K562 (cell line): Measurements from ENCODE around the gene RER1.

Experiments used
- BRCA1 ChIP-seq, 2 experiments: fragments of 450-650 bp in 1 of 2; sonication (generic) in 1 of 2; formaldehyde crosslinking in 1 of 2; IDR thresholded peaks; 2 replicates each; pipeline versions ENCODE4 v1.5.0 to v1.6.1; 2017 to 2020; ENCODE audit warnings: mild to moderate bottlenecking in 1 of 2, missing genetic modification reagents in 1 of 2
- CTCF ChIP-seq, 3 experiments: IDR thresholded peaks in 2 of 3; conservative IDR thresholded peaks in 1 of 3; 2 replicates each; pipeline ENCODE4 v1.5.1; 2011 to 2012; ENCODE audit warnings: low read length in 3 of 3, mild to moderate bottlenecking in 3 of 3, control low read depth in 2 of 3, improper control_type of control experiment in 1 of 3, inconsistent platforms in 1 of 3, low read depth in 1 of 3, mixed read lengths in 1 of 3, moderate library complexity in 1 of 3; ENCODE audit not compliant: insufficient read depth in 2 of 3
- EP300 ChIP-seq: IDR thresholded peaks from 2 replicates; pipeline ENCODE4 v1.6.1; 2012; ENCODE audit warnings: low read length, improper control_type of control experiment
- NELFE ChIP-seq: IDR thresholded peaks from 2 replicates; pipeline ENCODE4 v1.6.1; 2011; ENCODE audit warnings: mild to moderate bottlenecking; ENCODE audit not compliant: insufficient read depth, insufficient read length
- POLR2AphosphoS5 ChIP-seq: IDR thresholded peaks from 2 replicates; pipeline ENCODE4 v1.6.1; 2011; ENCODE audit warnings: mild to moderate bottlenecking, low read depth, low read length, moderate library complexity; ENCODE audit not compliant: control insufficient read depth, insufficient read depth
- SMARCB1 ChIP-seq: IDR thresholded peaks from 2 replicates; pipeline ENCODE4 v1.6.1; 2011; ENCODE audit warnings: improper control_type of control experiment, low read depth; ENCODE audit not compliant: insufficient read length
- SREBF1 ChIP-seq: fragments of 150-350 bp; IDR thresholded peaks from 2 replicates; pipeline ENCODE4 v1.6.1; 2014; ENCODE audit warnings: antibody characterized with exemption, low read depth, low read length, borderline replicate concordance
- ZNF324 ChIP-seq: fragments of 250-450 bp; sonication (Bioruptor Pico); IDR thresholded peaks from 2 replicates; pipeline ENCODE4 v1.4.0; 2020; ENCODE audit warnings: mild to moderate bottlenecking

GRCh38 chr1:2348346-2349325, 43.0 kb upstream of the RER1 start:
- TF ChIP-seq CTCF (IDR thresholded peaks at IDR 0.05 in 2 of 3, conservative IDR thresholded peaks at IDR 0.05 in 1 of 3; ENCODE audit: insufficient read depth in 2 of 3, low read depth in 1 of 3, low read length in 3 of 3) (no peak), ZNF324 (CRISPR knock-in tag) (no peak), EP300 (no peak), BRCA1 (IDR thresholded peaks at IDR 0.05) (no peak), BRCA1 (CRISPR knock-in tag; IDR thresholded peaks at IDR 0.05) (no peak), SMARCB1 (no peak), SREBF1 (no peak), POLR2AphosphoS5 (no peak), NELFE (no peak)
